GM15510 (cell line): ENCODE data around the gene PID1.

Experiments
- POLR2A ChIP-seq: IDR thresholded peaks from 3 replicates; pipeline ENCODE4 v1.6.1; 2011; ENCODE audit warnings: borderline replicate concordance; ENCODE audit not compliant: insufficient read length; ENCODE audit errors: extremely low read depth

Gene PID1

DNA sequence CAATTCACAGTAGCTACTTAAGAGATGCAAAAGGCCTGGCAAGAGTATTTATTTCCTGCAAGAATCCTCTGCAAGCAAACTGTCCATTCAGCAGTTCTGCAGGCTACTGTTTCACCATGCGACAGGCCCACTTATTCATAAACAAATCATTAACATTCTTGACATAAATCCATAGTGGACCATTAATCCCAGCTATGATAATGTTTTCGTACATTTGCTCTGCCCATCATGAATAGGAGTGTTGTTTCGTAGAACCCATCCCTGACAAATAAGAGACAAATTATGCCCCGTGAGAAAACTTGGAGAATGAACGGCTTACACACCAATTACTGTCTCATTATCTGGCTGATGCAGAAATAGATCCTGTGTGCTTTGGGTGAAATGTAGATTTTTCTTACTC is 65.4 kb downstream of the PID1 start:
- no peak for TF ChIP-seq POLR2A

DNA sequence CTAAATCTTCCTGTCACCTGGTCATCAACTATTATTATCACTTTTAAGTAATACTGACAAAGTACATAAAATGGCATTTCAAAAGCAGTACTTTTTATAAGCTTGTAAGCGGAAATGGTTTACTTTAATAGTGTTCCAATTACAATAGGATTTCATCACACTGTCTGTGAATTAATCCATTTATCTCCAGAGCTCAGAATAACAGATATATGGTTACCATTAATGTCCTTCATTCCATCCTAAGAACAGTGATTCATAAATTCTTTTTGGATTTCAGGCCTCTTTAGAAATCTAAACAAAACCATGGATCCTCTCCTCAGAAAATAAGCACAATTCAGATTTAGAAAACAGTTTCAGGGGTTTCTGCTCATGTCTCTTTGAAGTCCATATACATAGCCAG is 68.4 kb downstream of the PID1 start:
- TF ChIP-seq POLR2A = no peak

DNA sequence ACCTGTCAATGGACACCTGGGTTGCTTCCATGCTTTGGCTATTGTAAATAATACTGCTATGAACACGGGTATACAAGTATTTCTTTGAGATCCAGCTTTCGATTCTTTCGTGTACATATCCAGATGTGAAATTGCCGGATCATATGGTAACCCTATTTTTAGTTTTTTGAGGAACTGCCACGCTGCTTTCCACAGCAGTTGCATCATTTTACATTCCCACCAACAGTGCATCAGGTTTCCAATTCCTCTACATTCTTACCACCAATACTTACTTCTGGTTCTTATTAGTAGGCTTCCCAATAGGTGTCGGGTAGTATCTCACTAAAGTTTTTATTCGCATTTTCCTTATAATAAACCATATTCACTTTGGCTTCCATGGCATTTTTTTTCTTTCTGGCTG is 69.6 kb downstream of the PID1 start:
- TF ChIP-seq POLR2A = no peak

- TF ChIP-seq POLR2A = no peak
Observed at GRCh38 chr2:229199267-229199666, 71.8 kb downstream of the PID1 start.

GRCh38 chr2:229196448-229196847 is 74.6 kb downstream of the PID1 start:
- TF ChIP-seq POLR2A = no peak

DNA sequence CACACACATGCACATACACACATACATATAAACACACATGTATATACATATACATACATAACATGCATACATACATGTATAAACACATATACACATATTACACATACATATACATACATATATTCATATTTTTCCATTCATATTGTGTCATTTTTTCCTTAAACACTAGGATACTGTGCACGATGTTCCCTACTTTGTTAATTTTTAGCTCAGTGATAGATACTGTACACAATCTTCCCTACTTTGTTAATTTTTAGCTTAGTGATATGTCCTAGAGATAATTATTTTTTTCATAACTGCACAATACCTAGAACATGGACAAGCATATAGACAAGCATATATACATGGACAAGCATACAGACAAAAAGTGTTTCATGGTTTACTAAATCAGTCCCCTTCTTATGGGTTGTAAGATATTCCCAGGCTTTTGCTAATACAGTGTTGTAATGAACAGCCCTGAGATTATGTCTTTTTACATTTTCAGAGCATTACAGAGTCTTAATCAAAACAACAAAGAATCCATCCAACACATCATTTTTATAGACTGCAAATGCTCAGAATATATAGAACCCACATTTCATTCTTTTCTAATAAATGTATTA is 75.6 kb downstream of the PID1 start:
- no peak for TF ChIP-seq POLR2A

DNA sequence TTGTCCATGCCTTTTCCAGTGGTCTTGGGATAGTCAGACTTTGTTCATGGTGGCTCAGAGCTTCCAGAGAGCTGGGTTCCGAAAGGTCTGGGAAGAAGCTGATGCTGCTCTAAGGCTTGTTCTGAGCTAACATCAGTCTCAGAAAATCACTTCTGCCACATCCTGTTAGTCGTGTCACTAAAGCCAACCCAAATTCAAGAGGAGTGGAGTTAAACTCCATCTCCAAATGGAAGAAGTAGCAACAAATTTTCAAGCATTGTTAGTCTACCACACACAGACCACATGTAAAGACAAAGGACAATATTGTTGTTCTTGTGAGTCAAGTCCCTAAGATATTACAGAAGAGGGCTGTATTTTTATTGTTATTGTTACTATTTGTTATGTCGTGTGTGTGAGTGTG is 77.8 kb downstream of the PID1 start:
- TF ChIP-seq POLR2A = no peak

DNA sequence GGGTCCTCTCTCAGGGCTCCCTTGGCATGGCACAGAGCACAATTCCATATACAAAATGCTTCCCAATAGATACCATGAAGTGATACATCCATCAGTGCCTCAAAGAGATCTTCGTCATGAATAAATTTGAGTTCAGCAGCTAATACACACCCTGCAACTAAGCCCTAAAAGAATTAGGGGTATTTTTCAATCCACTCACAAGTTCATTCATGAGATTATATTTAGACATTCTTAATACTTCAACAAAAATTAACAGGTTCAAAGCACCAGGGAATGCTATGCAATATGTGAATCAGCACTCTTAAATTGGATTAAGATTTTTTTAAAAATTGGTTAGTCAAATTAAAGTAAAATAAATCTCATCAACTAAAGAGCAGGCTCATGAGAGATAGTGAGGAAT is 79.7 kb downstream of the PID1 start:
- TF ChIP-seq POLR2A = no peak

GRCh38 chr2:229181641-229182040 is 89.4 kb downstream of the PID1 start:
- no peak for TF ChIP-seq POLR2A

DNA sequence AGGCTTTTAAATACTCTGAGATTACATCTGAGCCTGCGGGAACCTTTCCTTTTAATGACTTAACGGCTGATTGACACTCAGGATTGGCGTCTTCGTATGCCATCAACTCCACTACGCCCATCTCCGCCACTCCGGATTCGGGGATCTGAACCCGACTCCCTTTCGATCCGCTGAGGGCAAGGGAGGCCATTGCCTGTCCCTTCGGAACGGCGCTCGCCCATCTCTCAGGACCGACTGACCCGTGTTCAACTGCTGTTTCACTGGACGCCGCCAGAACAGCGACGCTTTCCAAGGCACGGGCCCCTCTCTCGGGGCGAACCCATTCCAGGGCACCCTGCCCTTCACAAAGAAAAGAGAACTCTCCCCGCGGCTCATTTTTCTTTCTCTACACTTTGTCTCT is 90.4 kb downstream of the PID1 start:
- TF ChIP-seq POLR2A = no peak

GRCh38 chr2:229179628-229180027 is 91.5 kb downstream of the PID1 start:
- no peak for TF ChIP-seq POLR2A

DNA sequence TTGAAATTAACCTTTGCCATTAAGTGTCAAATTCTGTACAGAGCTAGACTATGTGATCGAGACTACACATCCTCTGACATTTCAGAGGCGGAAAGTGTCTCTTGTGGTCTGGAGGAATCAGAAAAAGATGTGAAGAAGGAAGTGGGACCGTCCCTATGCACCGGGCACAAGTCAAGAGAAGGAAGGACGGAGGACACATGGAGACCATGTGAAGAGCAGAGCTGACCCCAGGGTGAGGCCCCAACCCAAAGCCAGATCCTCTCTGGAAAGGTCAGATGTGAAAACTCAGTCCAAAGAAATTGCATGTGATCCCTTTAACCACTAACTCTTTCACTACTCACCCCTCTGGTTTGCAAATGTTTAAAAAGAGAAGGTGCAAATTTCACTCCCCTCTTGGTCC is 92.4 kb downstream of the PID1 start:
- no peak for TF ChIP-seq POLR2A

GRCh38 chr2:229178117-229178516 is 93.0 kb downstream of the PID1 start:
- TF ChIP-seq POLR2A = no peak

- TF ChIP-seq POLR2A = no peak
Observed at GRCh38 chr2:229176136-229176535, 95.0 kb downstream of the PID1 start.

- TF ChIP-seq POLR2A = no peak
Observed at GRCh38 chr2:229175497-229175863, 95.6 kb downstream of the PID1 start.

- TF ChIP-seq POLR2A = no peak
Observed at GRCh38 chr2:229174794-229175496, 96.1 kb downstream of the PID1 start.
